ENCODE measurements around the gene LOXL3. TPM values are rescaled to one million over a fixed set of nuclear protein-coding genes. Genes with fewer than 3 reads are reported as not detected.

The LOXL3 gene
- total and polyA plus RNA-seq, 4 donors: 6.4 to 27.1 (median 17.9) TPM

DNA sequence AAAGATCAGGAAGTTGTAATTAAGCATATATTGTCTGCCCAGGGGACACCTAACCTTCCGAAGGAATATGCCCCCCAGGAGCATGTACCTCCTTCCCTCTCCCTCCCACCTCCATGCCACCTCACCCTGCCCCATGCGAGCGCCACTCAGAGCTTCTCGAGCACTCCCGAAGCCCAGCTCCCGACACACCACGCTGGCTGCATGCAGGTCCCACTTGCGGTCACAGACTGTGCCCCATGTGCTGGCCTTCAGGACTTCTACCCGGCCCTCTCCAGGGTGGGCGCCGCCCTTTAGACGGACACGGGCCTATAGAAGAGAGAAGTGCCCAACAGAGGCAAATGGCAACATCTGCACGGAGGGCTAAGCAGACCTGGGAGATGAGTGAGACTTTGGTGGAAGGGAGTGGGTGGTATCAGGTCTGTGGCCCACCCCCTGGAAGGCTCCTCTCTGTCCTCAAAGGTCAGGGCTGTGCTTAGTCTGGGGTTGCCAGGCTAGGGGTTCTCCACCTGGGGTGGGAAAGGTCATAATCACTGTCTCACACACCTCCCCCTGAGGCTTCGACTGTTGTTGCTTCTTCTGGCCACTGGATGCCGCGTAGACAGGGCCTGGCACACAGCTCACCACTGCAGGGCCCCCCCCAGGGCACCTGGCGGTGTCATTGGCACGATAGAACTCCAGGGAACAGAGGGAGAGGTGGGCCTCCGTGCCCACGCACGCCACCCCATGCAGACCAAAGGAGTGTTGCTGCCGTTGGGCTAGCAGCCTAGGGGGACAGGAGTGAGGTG, 17.4 kb downstream of the LOXL3 start:
- intact Hi-C loops (cut with DNase I): loop anchor here in 1 of 2 donors (10.0 kb wide), 1 partner anchor 48 kb away; no protein-coding TSS in a partner anchor
- no peak for ATAC-seq (ENCODE audit: low FRiP score)

GRCh38 chr2:74535440-74535965, 18.2 kb downstream of the LOXL3 start:
- Histone ChIP-seq H3K4me3 (ENCODE audit: low read length in 2 of 2) (no peak overlapping the region), H3K36me3 (ENCODE audit: control insufficient read depth in 1 of 2, insufficient read depth in 2 of 2, low read length in 1 of 2) (no peaks in the 10 kb centered on the region), H3K9me3 (ENCODE audit: control insufficient read depth, low read length) (no peaks in the 10 kb centered on the region), H3K27ac (ENCODE audit: low read depth in 1 of 2, low read length in 2 of 2) (no peak overlapping the region), H3K4me1 (ENCODE audit: control insufficient read depth in 1 of 2, insufficient read depth in 2 of 2, low read length in 2 of 2) (no peaks in the 10 kb centered on the region), H3K27me3 (ENCODE audit: control insufficient read depth in 1 of 2, insufficient read depth in 2 of 2, low read length in 1 of 2) (no peaks in the 10 kb centered on the region)
- intact Hi-C loops (cut with DNase I): loop anchor here in 1 of 2 donors (10.0 kb wide), 1 partner anchor 49 kb away; no protein-coding TSS in a partner anchor
- DNase-seq (no peak), ATAC-seq (ENCODE audit: low FRiP score) (no peak)
- 89 to 90% methylated on average over 10 of the region's 10 CpGs for WGBS, 2 donors

More for the DNA sequence above, 17.4 kb downstream of the LOXL3 start:
- H3K9me3 ChIP-seq (ENCODE audit: control insufficient read depth, low read length): no peaks in the 10 kb centered on the region
- 84 to 85% methylated on average over 23 of the region's 23 CpGs for whole genome bisulfite sequencing, 2 donors
- DNase-seq: no peak
- no peak overlapping the region for H3K4me3 ChIP-seq (ENCODE audit: low read length in 2 of 2)
- no peaks in the 10 kb centered on the region for H3K27me3 ChIP-seq (ENCODE audit: control insufficient read depth in 1 of 2, insufficient read depth in 2 of 2, low read length in 1 of 2)
- no peaks in the 10 kb centered on the region for H3K36me3 ChIP-seq (ENCODE audit: control insufficient read depth in 1 of 2, insufficient read depth in 2 of 2, low read length in 1 of 2)
- no peaks in the 10 kb centered on the region for H3K4me1 ChIP-seq (ENCODE audit: control insufficient read depth in 1 of 2, insufficient read depth in 2 of 2, low read length in 2 of 2)
- H3K27ac ChIP-seq (ENCODE audit: low read depth in 1 of 2, low read length in 2 of 2): no peak overlapping the region

DNA sequence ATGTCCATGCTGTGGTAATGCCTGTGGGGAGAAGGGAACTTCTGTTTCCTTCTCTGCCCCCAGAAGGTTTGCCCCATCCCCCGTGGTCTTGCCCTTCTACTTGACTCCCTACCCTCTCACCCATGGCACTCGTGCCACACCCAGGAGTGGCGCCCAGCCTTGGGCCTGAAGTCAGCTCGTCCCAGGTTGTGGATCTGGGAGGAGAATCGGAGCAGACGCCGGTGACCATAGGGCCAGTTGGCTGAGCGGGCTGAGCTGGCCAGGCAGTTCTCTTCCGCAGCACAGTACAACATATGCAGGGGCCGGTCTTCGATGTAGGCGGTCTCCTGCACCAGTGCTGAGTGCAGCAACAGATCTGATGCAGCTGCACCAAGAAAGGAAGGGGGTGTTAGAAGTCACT, 19.3 kb downstream of the LOXL3 start:
- ATAC-seq (ENCODE audit: low FRiP score) (no peak), DNase-seq (no peak)
- Histone ChIP-seq H3K9me3 (ENCODE audit: control insufficient read depth, low read length) (no peaks in the 10 kb centered on the region), H3K27ac (ENCODE audit: low read depth in 1 of 2, low read length in 2 of 2) (no peak overlapping the region), H3K36me3 (ENCODE audit: control insufficient read depth in 1 of 2, insufficient read depth in 2 of 2, low read length in 1 of 2) (no peaks in the 10 kb centered on the region), H3K4me1 (ENCODE audit: control insufficient read depth in 1 of 2, insufficient read depth in 2 of 2, low read length in 2 of 2) (no peaks in the 10 kb centered on the region), H3K4me3 (ENCODE audit: low read length in 2 of 2) (no peak overlapping the region), H3K27me3 (ENCODE audit: control insufficient read depth in 1 of 2, insufficient read depth in 2 of 2, low read length in 1 of 2) (no peaks in the 10 kb centered on the region)
- 85 to 87% methylated on average over 12 of the region's 12 CpGs for WGBS, 2 donors
- intact Hi-C loops (cut with DNase I): loop anchor here in 1 of 2 donors (10.0 kb wide), 1 partner anchor 50 kb away; no protein-coding TSS in a partner anchor

- no peak for ATAC-seq (ENCODE audit: low FRiP score)
- no peak overlapping the region for H3K27ac ChIP-seq (ENCODE audit: low read depth in 1 of 2, low read length in 2 of 2)
- intact Hi-C loops (cut with DNase I): loop anchor here in 1 of 2 donors (10.0 kb wide), 1 partner anchor 51 kb away; no protein-coding TSS in a partner anchor
- no peaks in the 10 kb centered on the region for H3K9me3 ChIP-seq (ENCODE audit: control insufficient read depth, low read length)
- no peaks in the 10 kb centered on the region for H3K36me3 ChIP-seq (ENCODE audit: control insufficient read depth in 1 of 2, insufficient read depth in 2 of 2, low read length in 1 of 2)
- WGBS, 2 donors: 74 to 81% methylated on average over 4 of the region's 4 CpGs
- no peaks in the 10 kb centered on the region for H3K4me1 ChIP-seq (ENCODE audit: control insufficient read depth in 1 of 2, insufficient read depth in 2 of 2, low read length in 2 of 2)
- no peaks in the 10 kb centered on the region for H3K27me3 ChIP-seq (ENCODE audit: control insufficient read depth in 1 of 2, insufficient read depth in 2 of 2, low read length in 1 of 2)
- DNase-seq: no peak
- no peak overlapping the region for H3K4me3 ChIP-seq (ENCODE audit: low read length in 2 of 2)
Observed at GRCh38 chr2:74533464-74533863, 20.3 kb downstream of the LOXL3 start.

GRCh38 chr2:74532222-74532621, 21.5 kb downstream of the LOXL3 start:
- ATAC-seq (ENCODE audit: low FRiP score): no peak
- intact Hi-C loops (cut with DNase I): loop anchor here in 1 of 2 donors (10.0 kb wide), 1 partner anchor 53 kb away; no protein-coding TSS in a partner anchor

DNA sequence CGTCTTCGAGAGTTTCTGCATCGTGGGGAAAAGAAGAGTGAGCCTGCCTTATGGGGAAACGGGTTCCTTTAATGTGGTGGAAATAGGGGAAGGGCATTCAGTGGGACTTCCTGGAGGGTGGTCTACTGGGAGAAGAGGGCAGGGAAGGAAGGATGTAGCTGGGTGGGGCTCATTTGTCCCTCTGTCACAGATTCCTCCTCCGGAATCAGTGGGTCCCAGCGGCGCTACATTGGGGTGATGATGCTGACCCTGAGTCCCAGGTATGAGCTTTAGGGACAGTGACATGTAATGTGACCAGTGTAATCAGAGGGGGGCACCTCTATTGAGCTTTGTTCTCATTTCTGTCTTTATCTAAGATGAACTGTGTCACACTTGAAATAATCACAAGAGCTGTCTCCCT, 22.1 kb downstream of the LOXL3 start:
- Histone ChIP-seq H3K9me3 (ENCODE audit: control insufficient read depth, low read length) (no peaks in the 10 kb centered on the region), H3K27ac (ENCODE audit: low read depth in 1 of 2, low read length in 2 of 2) (no peak overlapping the region), H3K36me3 (ENCODE audit: control insufficient read depth in 1 of 2, insufficient read depth in 2 of 2, low read length in 1 of 2) (peaks cover 0 to 3% of the 10 kb centered on the region in 2 donors), H3K4me1 (ENCODE audit: control insufficient read depth in 1 of 2, insufficient read depth in 2 of 2, low read length in 2 of 2) (no peaks in the 10 kb centered on the region), H3K4me3 (ENCODE audit: low read length in 2 of 2) (no peak overlapping the region), H3K27me3 (ENCODE audit: control insufficient read depth in 1 of 2, insufficient read depth in 2 of 2, low read length in 1 of 2) (no peaks in the 10 kb centered on the region)
- ATAC-seq (ENCODE audit: low FRiP score) (no peak), DNase-seq (no peak)
- intact Hi-C loops (cut with DNase I): loop anchor here in 1 of 2 donors (10.0 kb wide), 1 partner anchor 53 kb away; no protein-coding TSS in a partner anchor
- WGBS, 2 donors: 90% methylated on average over 7 of the region's 7 CpGs

More at GRCh38 chr2:74532222-74532621, 21.5 kb downstream of the LOXL3 start:
- Histone ChIP-seq H3K4me1 (ENCODE audit: control insufficient read depth in 1 of 2, insufficient read depth in 2 of 2, low read length in 2 of 2) (no peaks in the 10 kb centered on the region), H3K36me3 (ENCODE audit: control insufficient read depth in 1 of 2, insufficient read depth in 2 of 2, low read length in 1 of 2) (no peaks in the 10 kb centered on the region), H3K9me3 (ENCODE audit: control insufficient read depth, low read length) (no peaks in the 10 kb centered on the region), H3K4me3 (ENCODE audit: low read length in 2 of 2) (no peak overlapping the region), H3K27ac (ENCODE audit: low read depth in 1 of 2, low read length in 2 of 2) (no peak overlapping the region), H3K27me3 (ENCODE audit: control insufficient read depth in 1 of 2, insufficient read depth in 2 of 2, low read length in 1 of 2) (no peaks in the 10 kb centered on the region)
- no peak for DNase-seq

GRCh38 chr2:74530239-74531187, 23.2 kb downstream of the LOXL3 start:
- Histone ChIP-seq H3K27ac (ENCODE audit: low read depth in 1 of 2, low read length in 2 of 2) (peak overlapping the region in 1 of 2 donors; percentile 14), H3K36me3 (ENCODE audit: control insufficient read depth in 1 of 2, insufficient read depth in 2 of 2, low read length in 1 of 2) (peaks cover 0 to 5% of the 10 kb centered on the region in 2 donors), H3K4me3 (ENCODE audit: low read length in 2 of 2) (peak overlapping the region; percentile 62 to 73), H3K4me1 (ENCODE audit: control insufficient read depth in 1 of 2, insufficient read depth in 2 of 2, low read length in 2 of 2) (no peaks in the 10 kb centered on the region), H3K27me3 (ENCODE audit: control insufficient read depth in 1 of 2, insufficient read depth in 2 of 2, low read length in 1 of 2) (no peaks in the 10 kb centered on the region), H3K9me3 (ENCODE audit: control insufficient read depth, low read length) (no peaks in the 10 kb centered on the region)
- DNase-seq (peak; percentile 73 to 85), ATAC-seq (ENCODE audit: low FRiP score) (peak; percentile 40)
- intact Hi-C loops (cut with DNase I): loop anchor here in 1 of 2 donors (10.0 kb wide), 1 partner anchor 54 kb away; no protein-coding TSS in a partner anchor
- 1% methylated on average over 49 to 54 of the region's 54 CpGs for WGBS, 2 donors

Measured in aorta (tissue), 5 donors.